HG03139 (cell line): ENCODE measurements around the gene QRICH1.

ENCODE experiments used
- ATAC-seq: cut with Tn5 transposase; IDR thresholded peaks from one replicate; pipeline ENCODE4 v1.9.1; 2021; ENCODE audit not compliant: unreplicated experiment

The QRICH1 gene

GRCh38 chr3:49120096-49120437 is 26.2 kb upstream of the QRICH1 start:
- ATAC-seq: no peak

GRCh38 chr3:49119439-49119838 is 25.6 kb upstream of the QRICH1 start:
- ATAC-seq: no peak

- ATAC-seq: no peak
These were observed 25.2 kb upstream of the QRICH1 start for GRCh38 chr3:49119036-49119435.

GRCh38 chr3:49112262-49112661 is 18.4 kb upstream of the QRICH1 start:
- ATAC-seq: no peak

- ATAC-seq: no peak
These were observed 17.5 kb upstream of the QRICH1 start for GRCh38 chr3:49111347-49111746.

- no peak for ATAC-seq
These were observed 16.9 kb upstream of the QRICH1 start for GRCh38 chr3:49110780-49111179.

- ATAC-seq: no peak
These were observed 14.5 kb upstream of the QRICH1 start for GRCh38 chr3:49108346-49108745.

GRCh38 chr3:49104427-49105291 is 10.8 kb upstream of the QRICH1 start, which contains the start of gene QARS1:
TSS of gene QARS1 (minus strand) at chr3:49104757. CDS start at chr3:49104733, 24 bp downstream.
- peak; percentile 86 for ATAC-seq

- ATAC-seq: no peak
These were observed 10.2 kb upstream of the QRICH1 start for GRCh38 chr3:49104052-49104426.

GRCh38 chr3:49100046-49100615 is 6.3 kb upstream of the QRICH1 start:
- no peak for ATAC-seq

- ATAC-seq: no peak
These were observed 5.2 kb upstream of the QRICH1 start for GRCh38 chr3:49098910-49099630.

GRCh38 chr3:49098429-49098828 is 4.6 kb upstream of the QRICH1 start:
- ATAC-seq: no peak

- peak; percentile 20 for ATAC-seq
These were observed 676 bp downstream of the QRICH1 start for GRCh38 chr3:49092938-49093852.

GRCh38 chr3:49081429-49081828 is 12.4 kb downstream of the QRICH1 start:
- ATAC-seq: no peak

- no peak for ATAC-seq
These were observed 14.6 kb downstream of the QRICH1 start for GRCh38 chr3:49079270-49079669.

- ATAC-seq: no peak
These were observed 17.2 kb downstream of the QRICH1 start for GRCh38 chr3:49076646-49077045.

- no peak for ATAC-seq
These were observed 17.8 kb downstream of the QRICH1 start for GRCh38 chr3:49076116-49076515.

GRCh38 chr3:49058011-49058410 is 35.9 kb downstream of the QRICH1 start:
- no peak for ATAC-seq

- ATAC-seq: no peak
These were observed 36.6 kb downstream of the QRICH1 start for GRCh38 chr3:49057268-49057667.

- ATAC-seq: no peak
These were observed 39.5 kb downstream of the QRICH1 start for GRCh38 chr3:49054344-49054862.

- ATAC-seq: no peak
These were observed 40.3 kb downstream of the QRICH1 start for GRCh38 chr3:49053543-49053942.
